ENCODE measurements around the gene MATN4. TPM values are rescaled to one million over a fixed set of nuclear protein-coding genes. Genes with fewer than 3 reads are reported as not detected.
A peak's percentile ranks its signal among the peaks of the same experiment; 100 is the strongest.

The MATN4 gene
- total and polyA plus RNA-seq, 2 of the 13 experiments (the other 11 are each of a cell fraction or from before 2014, with no cell fraction given): not detected

GRCh38 chr20:45311589-45312211 lies 3.6 kb upstream of the MATN4 start (continued):
- TF ChIP-seq ZNF883 (CRISPR knock-in tag; IDR thresholded peaks at IDR 0.05; ENCODE audit: not compliant biosample characterization) (peak; percentile 64), POLR2A (IDR thresholded peaks at IDR 0.05; ENCODE audit: insufficient read depth in 1 of 2, low read depth in 2 of 2, low read length in 2 of 2) (no peak), ZNF367 (CRISPR knock-in tag; IDR thresholded peaks at IDR 0.05; ENCODE audit: borderline replicate concordance) (no peak), ZNF703 (CRISPR knock-in tag; IDR thresholded peaks at IDR 0.05; ENCODE audit: borderline replicate concordance) (no peak), SAFB2 (CRISPR knock-in tag; IDR thresholded peaks at IDR 0.05; ENCODE audit: borderline replicate concordance, low read depth) (no peak; the same call in 1 of the 2 replicates), ZNF331 (CRISPR knock-in tag; IDR thresholded peaks at IDR 0.05) (peak; percentile 56; the same call in 1 of the 2 replicates), ZSCAN9 (CRISPR knock-in tag; IDR thresholded peaks at IDR 0.05; ENCODE audit: borderline replicate concordance) (no peak), ZBTB34 (CRISPR knock-in tag; IDR thresholded peaks at IDR 0.05) (no peak), RAD21 (CRISPR knock-in tag; IDR thresholded peaks at IDR 0.05) (peak; percentile 75), FLYWCH1 (CRISPR knock-in tag; IDR thresholded peaks at IDR 0.05) (no peak), ZBTB10 (CRISPR knock-in tag; IDR thresholded peaks at IDR 0.05; ENCODE audit: borderline replicate concordance) (no peak), ZNF253 (CRISPR knock-in tag; IDR thresholded peaks at IDR 0.05; ENCODE audit: borderline replicate concordance) (peak; percentile 1; the same call in 1 of the 2 replicates), ZBTB26 (CRISPR knock-in tag; IDR thresholded peaks at IDR 0.05; ENCODE audit: borderline replicate concordance) (no peak), PHF5A (CRISPR knock-in tag; IDR thresholded peaks at IDR 0.05; ENCODE audit: low read depth, unreplicated experiment) (no peak)
- TF ChIP-seq, protein P1, sequence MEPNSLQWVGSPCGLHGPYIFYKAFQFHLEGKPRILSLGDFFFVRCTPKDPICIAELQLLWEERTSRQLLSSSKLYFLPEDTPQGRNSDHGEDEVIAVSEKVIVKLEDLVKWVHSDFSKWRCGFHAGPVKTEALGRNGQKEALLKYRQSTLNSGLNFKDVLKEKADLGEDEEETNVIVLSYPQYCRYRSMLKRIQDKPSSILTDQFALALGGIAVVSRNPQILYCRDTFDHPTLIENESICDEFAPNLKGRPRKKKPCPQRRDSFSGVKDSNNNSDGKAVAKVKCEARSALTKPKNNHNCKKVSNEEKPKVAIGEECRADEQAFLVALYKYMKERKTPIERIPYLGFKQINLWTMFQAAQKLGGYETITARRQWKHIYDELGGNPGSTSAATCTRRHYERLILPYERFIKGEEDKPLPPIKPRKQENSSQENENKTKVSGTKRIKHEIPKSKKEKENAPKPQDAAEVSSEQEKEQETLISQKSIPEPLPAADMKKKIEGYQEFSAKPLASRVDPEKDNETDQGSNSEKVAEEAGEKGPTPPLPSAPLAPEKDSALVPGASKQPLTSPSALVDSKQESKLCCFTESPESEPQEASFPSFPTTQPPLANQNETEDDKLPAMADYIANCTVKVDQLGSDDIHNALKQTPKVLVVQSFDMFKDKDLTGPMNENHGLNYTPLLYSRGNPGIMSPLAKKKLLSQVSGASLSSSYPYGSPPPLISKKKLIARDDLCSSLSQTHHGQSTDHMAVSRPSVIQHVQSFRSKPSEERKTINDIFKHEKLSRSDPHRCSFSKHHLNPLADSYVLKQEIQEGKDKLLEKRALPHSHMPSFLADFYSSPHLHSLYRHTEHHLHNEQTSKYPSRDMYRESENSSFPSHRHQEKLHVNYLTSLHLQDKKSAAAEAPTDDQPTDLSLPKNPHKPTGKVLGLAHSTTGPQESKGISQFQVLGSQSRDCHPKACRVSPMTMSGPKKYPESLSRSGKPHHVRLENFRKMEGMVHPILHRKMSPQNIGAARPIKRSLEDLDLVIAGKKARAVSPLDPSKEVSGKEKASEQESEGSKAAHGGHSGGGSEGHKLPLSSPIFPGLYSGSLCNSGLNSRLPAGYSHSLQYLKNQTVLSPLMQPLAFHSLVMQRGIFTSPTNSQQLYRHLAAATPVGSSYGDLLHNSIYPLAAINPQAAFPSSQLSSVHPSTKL (CRISPR knock-in tag; IDR thresholded peaks at IDR 0.05): 0 out of 2 replicates have a peak, but pooled peaks have one; percentile 17
- TF ChIP-seq, protein P2, sequence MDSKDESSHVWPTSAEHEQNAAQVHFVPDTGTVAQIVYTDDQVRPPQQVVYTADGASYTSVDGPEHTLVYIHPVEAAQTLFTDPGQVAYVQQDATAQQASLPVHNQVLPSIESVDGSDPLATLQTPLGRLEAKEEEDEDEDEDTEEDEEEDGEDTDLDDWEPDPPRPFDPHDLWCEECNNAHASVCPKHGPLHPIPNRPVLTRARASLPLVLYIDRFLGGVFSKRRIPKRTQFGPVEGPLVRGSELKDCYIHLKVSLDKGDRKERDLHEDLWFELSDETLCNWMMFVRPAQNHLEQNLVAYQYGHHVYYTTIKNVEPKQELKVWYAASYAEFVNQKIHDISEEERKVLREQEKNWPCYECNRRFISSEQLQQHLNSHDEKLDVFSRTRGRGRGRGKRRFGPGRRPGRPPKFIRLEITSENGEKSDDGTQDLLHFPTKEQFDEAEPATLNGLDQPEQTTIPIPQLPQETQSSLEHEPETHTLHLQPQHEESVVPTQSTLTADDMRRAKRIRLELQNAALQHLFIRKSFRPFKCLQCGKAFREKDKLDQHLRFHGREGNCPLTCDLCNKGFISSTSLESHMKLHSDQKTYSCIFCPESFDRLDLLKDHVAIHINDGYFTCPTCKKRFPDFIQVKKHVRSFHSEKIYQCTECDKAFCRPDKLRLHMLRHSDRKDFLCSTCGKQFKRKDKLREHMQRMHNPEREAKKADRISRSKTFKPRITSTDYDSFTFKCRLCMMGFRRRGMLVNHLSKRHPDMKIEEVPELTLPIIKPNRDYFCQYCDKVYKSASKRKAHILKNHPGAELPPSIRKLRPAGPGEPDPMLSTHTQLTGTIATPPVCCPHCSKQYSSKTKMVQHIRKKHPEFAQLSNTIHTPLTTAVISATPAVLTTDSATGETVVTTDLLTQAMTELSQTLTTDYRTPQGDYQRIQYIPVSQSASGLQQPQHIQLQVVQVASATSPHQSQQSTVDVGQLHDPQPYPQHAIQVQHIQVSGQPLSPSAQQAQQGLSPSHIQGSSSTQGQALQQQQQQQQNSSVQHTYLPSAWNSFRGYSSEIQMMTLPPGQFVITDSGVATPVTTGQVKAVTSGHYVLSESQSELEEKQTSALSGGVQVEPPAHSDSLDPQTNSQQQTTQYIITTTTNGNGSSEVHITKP (CRISPR knock-in tag; IDR thresholded peaks at IDR 0.05; ENCODE audit: low read depth): no peak
